ENCODE measurements around the gene UTP25.

DNA sequence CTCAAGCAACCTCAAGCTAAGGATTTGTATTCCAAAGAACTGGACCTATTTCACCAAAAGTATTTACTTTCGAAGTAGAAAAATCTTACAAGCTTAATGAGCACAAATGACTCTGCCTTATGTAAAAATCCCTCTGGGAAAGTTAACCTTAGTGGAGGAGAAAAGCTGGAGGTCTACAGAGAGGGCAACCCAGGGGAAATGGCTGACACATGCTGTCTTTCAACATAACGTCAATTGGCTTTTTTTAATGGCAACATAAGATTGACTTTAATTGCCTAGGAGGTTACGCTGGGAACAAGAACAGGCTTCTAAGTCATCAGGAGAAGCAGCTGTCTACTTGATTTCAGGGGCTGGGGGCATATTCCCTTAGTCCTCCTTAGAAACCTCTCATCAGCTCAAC is 52.3 kb downstream of the UTP25 start:
- TF ChIP-seq, protein P1, sequence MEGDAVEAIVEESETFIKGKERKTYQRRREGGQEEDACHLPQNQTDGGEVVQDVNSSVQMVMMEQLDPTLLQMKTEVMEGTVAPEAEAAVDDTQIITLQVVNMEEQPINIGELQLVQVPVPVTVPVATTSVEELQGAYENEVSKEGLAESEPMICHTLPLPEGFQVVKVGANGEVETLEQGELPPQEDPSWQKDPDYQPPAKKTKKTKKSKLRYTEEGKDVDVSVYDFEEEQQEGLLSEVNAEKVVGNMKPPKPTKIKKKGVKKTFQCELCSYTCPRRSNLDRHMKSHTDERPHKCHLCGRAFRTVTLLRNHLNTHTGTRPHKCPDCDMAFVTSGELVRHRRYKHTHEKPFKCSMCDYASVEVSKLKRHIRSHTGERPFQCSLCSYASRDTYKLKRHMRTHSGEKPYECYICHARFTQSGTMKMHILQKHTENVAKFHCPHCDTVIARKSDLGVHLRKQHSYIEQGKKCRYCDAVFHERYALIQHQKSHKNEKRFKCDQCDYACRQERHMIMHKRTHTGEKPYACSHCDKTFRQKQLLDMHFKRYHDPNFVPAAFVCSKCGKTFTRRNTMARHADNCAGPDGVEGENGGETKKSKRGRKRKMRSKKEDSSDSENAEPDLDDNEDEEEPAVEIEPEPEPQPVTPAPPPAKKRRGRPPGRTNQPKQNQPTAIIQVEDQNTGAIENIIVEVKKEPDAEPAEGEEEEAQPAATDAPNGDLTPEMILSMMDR (IDR thresholded peaks at IDR 0.05; ENCODE audit: low read depth, low read length): no peak
- no peak for TF ChIP-seq EZH2phosphoT487 (IDR thresholded peaks at IDR 0.05; ENCODE audit: low read depth)
